GM19023 (cell line): Measurements from ENCODE around the gene ANXA2.
A peak's percentile ranks its signal among the peaks of the same experiment; 100 is the strongest.
"Not testable (repeated sequence)": the region's sequence is repeated elsewhere in the genome, so short reads cannot be mapped to it uniquely, and the experiment has no call there.

ENCODE experiments used
- ATAC-seq: cut with Tn5 transposase; IDR thresholded peaks from one replicate; pipeline ENCODE4 v1.9.1; 2021; ENCODE audit warnings: mild to moderate bottlenecking, moderate library complexity; ENCODE audit not compliant: unreplicated experiment

ANXA2 gene

GRCh38 chr15:60411774-60412425 lies 14.1 kb upstream of the ANXA2 start:
- ATAC-seq = no peak

- ATAC-seq = not testable (repeated sequence)
Observed at GRCh38 chr15:60410350-60410749, 12.6 kb upstream of the ANXA2 start.

- ATAC-seq = no peak
Observed at GRCh38 chr15:60408463-60408981, 10.7 kb upstream of the ANXA2 start.

GRCh38 chr15:60407415-60407805 lies 9.6 kb upstream of the ANXA2 start:
- ATAC-seq = no peak

GRCh38 chr15:60406513-60407414 lies 9.0 kb upstream of the ANXA2 start:
- ATAC-seq = no peak

DNA sequence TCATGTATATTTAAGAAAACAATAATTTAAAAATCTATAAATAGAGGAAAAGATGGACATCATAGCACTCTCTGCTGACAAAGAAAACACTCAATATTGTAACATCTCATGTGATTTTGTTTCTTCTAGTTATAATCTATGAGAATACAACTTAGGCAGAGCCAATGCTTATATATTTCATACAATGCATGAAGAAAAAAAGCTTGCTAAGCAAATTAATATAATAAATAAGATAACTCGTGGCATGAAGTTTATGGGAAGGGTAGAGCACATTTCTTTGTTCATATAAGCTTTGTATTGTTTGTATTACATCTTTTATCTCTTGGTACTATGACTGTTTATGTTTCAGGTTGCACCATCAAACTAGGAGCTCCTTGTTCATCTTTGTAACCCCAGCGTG lies 7.6 kb upstream of the ANXA2 start:
- no peak for ATAC-seq

DNA sequence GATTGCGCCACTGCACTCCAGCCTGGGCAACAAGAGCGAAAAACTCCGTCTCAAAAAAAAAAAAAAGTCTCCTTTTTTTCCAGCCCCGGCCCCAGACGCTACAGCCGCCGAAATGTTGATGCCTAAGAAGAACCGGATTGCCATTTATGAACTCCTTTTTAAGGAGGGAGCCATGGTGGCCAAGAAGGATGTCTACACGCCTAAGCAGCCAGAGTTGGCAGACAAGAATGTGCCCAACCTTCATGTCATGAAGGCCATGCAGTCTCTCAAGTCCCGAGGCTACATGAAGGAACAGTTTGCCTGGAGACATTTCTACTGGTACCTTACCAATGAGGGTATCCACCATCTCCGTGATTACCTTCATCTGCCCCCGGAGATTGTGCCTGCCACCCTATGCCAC lies 6.6 kb upstream of the ANXA2 start:
- not testable (repeated sequence) for ATAC-seq

DNA sequence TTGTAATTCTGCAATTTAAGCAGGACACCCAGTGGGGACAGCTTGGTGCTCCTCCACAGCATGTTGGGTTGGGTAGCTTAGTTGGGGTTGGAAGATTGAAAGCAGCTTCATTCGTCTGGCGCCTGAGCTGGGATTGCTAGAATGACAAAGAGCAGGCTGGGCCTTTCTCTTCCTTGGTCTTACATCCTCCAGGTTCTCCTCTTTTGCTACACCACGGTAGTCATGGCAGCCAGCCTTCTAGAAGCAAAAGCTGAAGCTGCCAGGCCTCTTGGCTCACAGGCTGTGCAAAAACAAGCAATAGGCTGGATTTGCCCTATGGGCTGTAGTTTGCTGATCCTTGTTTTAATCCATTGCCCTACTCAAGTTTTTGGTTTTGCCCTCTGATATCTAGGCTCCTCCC lies 3.2 kb upstream of the ANXA2 start:
- no peak for ATAC-seq

- ATAC-seq = no peak
Observed at GRCh38 chr15:60399931-60400330, 2.1 kb upstream of the ANXA2 start.

DNA sequence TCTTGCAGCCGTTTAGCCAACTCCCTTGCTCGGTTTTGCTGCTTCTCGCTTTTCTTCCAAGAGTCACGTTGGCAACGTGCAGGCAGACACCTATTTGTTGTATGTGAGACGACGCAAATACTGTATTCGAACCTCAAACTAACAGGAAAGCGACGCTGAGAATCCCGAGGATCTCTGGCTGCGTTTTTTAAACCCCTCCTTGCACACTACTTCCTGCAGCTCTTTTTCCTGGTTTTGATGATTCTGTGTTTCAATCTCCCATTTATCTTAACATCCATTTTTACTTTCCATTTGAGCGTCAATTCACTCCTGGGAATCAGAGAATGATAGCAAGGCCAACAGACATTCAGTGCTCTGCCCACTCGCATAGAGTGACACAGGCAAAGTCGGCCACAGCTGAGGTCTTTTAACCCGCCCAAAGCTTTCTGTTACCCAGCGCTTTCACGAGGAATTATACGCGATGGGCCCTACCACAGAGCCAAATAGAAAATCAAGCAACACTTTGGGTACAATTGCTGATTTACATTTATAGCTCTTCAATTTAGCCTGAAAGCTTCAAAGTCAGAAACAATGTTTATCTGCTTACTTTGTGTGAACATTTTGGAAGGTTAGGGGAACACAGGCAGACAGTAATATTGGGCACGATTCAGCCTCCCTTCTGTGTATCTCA lies 1.6 kb upstream of the ANXA2 start:
- no peak for ATAC-seq

- ATAC-seq = peak; percentile 74
Observed at GRCh38 chr15:60396958-60397771, 621 bp downstream of the ANXA2 start.

DNA sequence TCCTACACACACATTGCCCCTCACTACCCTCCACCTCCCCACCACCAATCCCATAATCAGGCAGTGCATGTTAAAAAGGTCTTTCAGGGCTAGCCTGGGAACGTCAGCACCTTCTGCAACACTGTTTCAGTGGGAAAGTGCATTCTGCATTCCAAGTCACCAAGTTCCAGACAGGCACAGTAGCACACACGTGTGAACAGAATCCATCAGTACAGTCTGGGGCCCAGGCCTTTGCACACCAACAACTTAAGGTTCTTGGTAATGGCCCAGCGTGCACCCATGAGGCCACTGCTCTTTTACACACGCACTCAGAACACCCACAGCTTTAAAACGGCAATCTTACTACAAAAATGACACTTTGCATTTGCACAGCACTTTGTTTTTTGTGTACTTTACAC lies 1.2 kb downstream of the ANXA2 start:
- no peak for ATAC-seq

DNA sequence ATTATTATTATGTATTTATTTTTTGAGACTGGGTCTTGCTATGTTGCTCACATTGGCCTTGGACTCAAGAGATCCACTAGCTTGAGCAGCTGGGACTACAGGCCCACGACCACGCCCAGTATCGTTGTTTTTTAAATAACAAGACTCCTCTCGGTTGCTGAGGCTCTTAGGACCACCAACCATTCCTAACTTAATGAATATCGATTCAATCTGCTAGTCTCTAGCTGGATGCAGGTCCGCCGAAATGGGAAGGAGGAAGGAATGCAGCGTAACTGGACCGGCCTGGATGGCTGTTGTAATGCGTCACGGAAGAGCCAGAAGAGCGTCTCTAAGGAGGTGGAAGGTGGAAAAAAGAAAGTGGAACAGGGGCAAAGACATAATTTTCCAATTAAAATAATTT lies 1.7 kb downstream of the ANXA2 start:
- no peak for ATAC-seq

DNA sequence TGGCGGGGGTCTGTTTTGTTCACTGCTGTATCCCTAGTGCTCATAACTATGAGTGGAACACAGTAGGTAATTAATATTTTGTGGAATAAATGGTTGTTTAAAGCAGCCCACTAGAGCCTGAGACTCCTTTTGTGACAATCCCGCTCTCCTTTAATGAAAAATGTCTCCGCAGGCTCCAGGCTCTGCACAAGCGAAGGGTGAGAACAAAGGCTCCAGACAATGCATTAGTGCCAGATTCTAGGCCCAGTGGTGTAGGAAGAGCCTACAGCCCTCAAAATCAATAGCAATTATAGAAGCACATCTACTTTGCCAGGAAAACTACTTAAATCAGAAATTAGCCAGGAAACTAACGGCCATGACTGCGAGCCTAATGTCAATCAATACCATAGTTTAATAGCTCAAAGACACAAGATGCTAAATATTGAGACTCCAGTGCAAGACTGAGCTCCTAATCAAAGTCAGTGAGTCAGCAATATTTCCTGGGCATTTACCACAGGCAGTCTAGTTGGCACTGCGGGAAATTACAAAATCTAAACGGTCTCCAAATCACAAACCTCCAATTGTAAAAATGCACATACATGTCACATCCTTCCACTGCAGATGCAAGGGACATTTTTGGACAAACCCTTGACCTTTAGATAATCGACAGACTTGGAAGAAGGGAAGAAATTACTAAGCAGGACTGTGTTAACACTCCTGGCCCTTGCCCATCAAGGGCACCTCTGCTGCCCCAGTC lies 2.3 kb downstream of the ANXA2 start:
- no peak for ATAC-seq

GRCh38 chr15:60394689-60395097 lies 3.1 kb downstream of the ANXA2 start:
- no peak for ATAC-seq

GRCh38 chr15:60392986-60393790 lies 4.6 kb downstream of the ANXA2 start:
- no peak for ATAC-seq

DNA sequence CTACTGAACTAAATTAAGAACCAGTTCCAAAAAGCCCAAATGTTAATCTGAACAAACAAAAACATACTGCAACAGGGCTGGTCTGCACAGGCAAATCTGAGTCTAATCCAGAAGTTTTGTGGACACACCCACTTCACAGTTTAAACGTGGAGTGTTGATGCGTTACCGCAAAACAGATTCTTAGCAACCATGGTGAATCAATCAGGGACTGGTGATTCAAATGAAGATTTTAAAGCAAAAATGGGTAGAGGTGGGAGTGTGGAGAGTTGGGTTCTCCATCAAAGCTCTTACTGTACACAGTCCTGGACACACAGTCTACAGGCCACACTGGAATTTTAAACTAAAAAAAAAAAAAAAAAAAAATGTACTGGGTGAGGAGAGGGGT lies 5.2 kb downstream of the ANXA2 start:
- ATAC-seq = no peak

DNA sequence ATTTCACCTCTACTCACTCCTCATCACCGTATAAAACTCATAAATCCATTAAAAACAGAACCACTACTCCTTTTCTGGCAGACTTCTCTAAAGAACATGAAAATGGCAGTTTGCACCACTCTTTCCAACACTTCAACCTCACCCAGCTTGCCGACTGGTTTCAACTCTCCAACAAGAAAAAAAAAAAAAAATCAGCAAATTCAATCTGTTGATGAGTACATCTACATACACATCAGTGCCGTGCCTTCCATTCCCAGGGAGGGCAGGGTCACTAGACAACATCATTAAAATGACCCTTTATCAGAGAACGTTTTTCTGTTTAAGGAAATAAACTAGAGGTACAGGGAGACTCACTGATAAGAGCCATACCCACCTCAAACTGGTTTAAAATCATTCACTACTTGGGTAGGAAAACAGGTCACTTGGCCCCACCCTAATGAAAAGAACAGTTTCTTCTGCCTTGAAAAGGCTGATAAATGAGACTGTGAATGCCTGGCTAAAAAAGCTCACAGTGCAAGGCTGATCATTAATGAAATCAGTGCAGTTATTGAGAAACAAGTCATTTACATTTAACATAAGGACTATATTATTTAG lies 6.0 kb downstream of the ANXA2 start:
- no peak for ATAC-seq
